PFSK-1 (cell line): ENCODE measurements around the gene LAMC3.

Experiments
- POLR2AphosphoS5 ChIP-seq: IDR thresholded peaks from 2 replicates; pipeline ENCODE4 v1.6.1; 2012; ENCODE audit warnings: low read depth, mild to moderate bottlenecking, control low read depth, low read length, moderate library complexity
- REST ChIP-seq, 2 experiments: IDR thresholded peaks; 2 replicates each; pipeline versions ENCODE4 v1.6.1 to v1.8.0; 2011 to 2012; ENCODE audit warnings: low read depth in 2 of 2, low read length in 2 of 2, control low read depth in 1 of 2, inconsistent platforms in 1 of 2, mild to moderate bottlenecking in 1 of 2, moderate library complexity in 1 of 2; ENCODE audit not compliant: insufficient read depth in 1 of 2
- TAF1 ChIP-seq: IDR thresholded peaks from 2 replicates; pipeline ENCODE4 v1.6.1; 2012; ENCODE audit warnings: low read length, control low read depth, borderline replicate concordance; ENCODE audit not compliant: insufficient read depth

GRCh38 chr9:130989891-130990290, 19.1 kb upstream of the LAMC3 start:
- no peak for TF ChIP-seq REST (IDR thresholded peaks at IDR 0.05; ENCODE audit: insufficient read depth in 1 of 2, low read depth in 2 of 2, low read length in 2 of 2)
- no peak for TF ChIP-seq POLR2AphosphoS5
- TF ChIP-seq TAF1 = no peak
